PC-3 (cell line): ENCODE data around the gene PXN. TPM values are rescaled to one million over a fixed set of nuclear protein-coding genes. Genes with fewer than 3 reads are reported as not detected.

ENCODE experiments used
- ATAC-seq: fragments of 200-7000 bp; cut with Tn5 transposase; 2 replicates; pipeline ENCODE4 v1.9.1; 2020; ENCODE audit warnings: mild to moderate bottlenecking, moderate library complexity
- BruUV-seq: library from RNA; stranded (reverse); fragments of 400-500 nt; replicated peaks from 2 replicates; lab custom pipeline; 2021; lab: Mats Ljungman, UMichigan
- CTCF ChIA-PET: fragments of 300-600 bp; sonication (Branson Sonifier 250); formaldehyde crosslinking; loops from one replicate; lab custom pipeline; 2022; ENCODE audit warnings: antibody characterized with exemption; lab: Charles Lee
- POLR2A ChIA-PET: fragments of 300-600 bp; sonication (Branson Sonifier 250); formaldehyde crosslinking; loops from one replicate; lab custom pipeline; 2022; ENCODE audit warnings: antibody characterized with exemption; ENCODE audit not compliant: unreplicated experiment; lab: Charles Lee
- DNase-seq: peaks from one replicate; pipeline ENCODE4 v3.0.0-alpha.2; 2015
- H2AFZ ChIP-seq: fragments of 300-600 bp; sonication (generic); 2 replicates; pipeline ENCODE4 v1.6.0; 2016; ENCODE audit warnings: antibody characterized with exemption, low read length
- H3F3A ChIP-seq: fragments of 300-600 bp; sonication (generic); one replicate; pipeline ENCODE4 v1.6.0; 2017; ENCODE audit warnings: antibody characterized with exemption, low read length, control low read depth, mild to moderate bottlenecking; ENCODE audit not compliant: unreplicated experiment
- H3K27ac ChIP-seq: fragments of 300-600 bp; sonication (generic); 2 replicates; pipeline ENCODE4 v1.5.1; 2016; ENCODE audit warnings: mild to moderate bottlenecking, low read length
- H3K27me3 ChIP-seq: fragments of 300-600 bp; sonication (generic); 2 replicates; pipeline ENCODE4 v1.6.1; 2016; ENCODE audit warnings: low read length, mixed read lengths
- H3K36me3 ChIP-seq: fragments of 300-600 bp; sonication (generic); 2 replicates; pipeline ENCODE4 v1.6.1; 2016; ENCODE audit warnings: low read depth, mixed run types, low read length, mixed read lengths
- H3K4me1 ChIP-seq: fragments of 300-600 bp; sonication (generic); 2 replicates; pipeline ENCODE4 v1.5.1; 2016; ENCODE audit warnings: low read length; ENCODE audit not compliant: insufficient read depth
- H3K4me2 ChIP-seq: fragments of 300-600 bp; sonication (generic); 2 replicates; pipeline ENCODE4 v1.6.0; 2016; ENCODE audit warnings: low read length
- H3K4me3 ChIP-seq: fragments of 300-600 bp; sonication (generic); 2 replicates; pipeline ENCODE4 v1.5.1; 2016; ENCODE audit warnings: mild to moderate bottlenecking, low read length, mixed read lengths
- H3K79me2 ChIP-seq: fragments of 300-600 bp; sonication (generic); 2 replicates; pipeline ENCODE4 v1.6.1; 2017; ENCODE audit warnings: low read length, mixed read lengths
- H3K9ac ChIP-seq: fragments of 300-600 bp; sonication (generic); 2 replicates; pipeline ENCODE4 v1.6.0; 2016; ENCODE audit warnings: mild to moderate bottlenecking, low read length
- H3K9me2 ChIP-seq: fragments of 300-600 bp; sonication (generic); replicated peaks from 2 replicates; pipeline ENCODE4 v1.6.1; 2016; ENCODE audit warnings: mixed run types, low read length, mixed read lengths
- H3K9me3 ChIP-seq: fragments of 300-600 bp; sonication (generic); 2 replicates; pipeline ENCODE4 v1.6.1; 2016; ENCODE audit warnings: low read length, mixed read lengths
- H4K20me1 ChIP-seq: fragments of 300-600 bp; sonication (generic); 2 replicates; pipeline ENCODE4 v1.6.1; 2016; ENCODE audit warnings: low read length, mixed read lengths
- CTCF ChIP-seq: fragments of 300-600 bp; sonication (generic); conservative IDR thresholded peaks from 2 replicates; pipeline ENCODE4 v1.5.1; 2017; ENCODE audit warnings: antibody characterized with exemption, low read depth, mild to moderate bottlenecking, low read length
- EZH2 ChIP-seq: fragments of 300-600 bp; sonication (generic); IDR thresholded peaks from one replicate; pipeline ENCODE4 v1.6.1; 2017; ENCODE audit warnings: antibody characterized with exemption, mild to moderate bottlenecking, low read length; ENCODE audit not compliant: unreplicated experiment
- EZH2phosphoT487 ChIP-seq: fragments of 300-600 bp; sonication (generic); IDR thresholded peaks from 2 replicates; pipeline ENCODE4 v1.6.1; 2018; ENCODE audit warnings: mild to moderate bottlenecking, antibody characterized with exemption, low read length, borderline replicate concordance
- intact Hi-C: fragments of 100-400 bp; cut with micrococcal nuclease; formaldehyde crosslinking; loops from 2 replicates; pipeline ENCODE4 v1.9.0; 2023
- total RNA-seq: library from RNA; depleted of rRNA; stranded (reverse); fragments of >200 nt; gene quantifications from 2 replicates; pipeline ENCODE4 v1.2.3, GENCODE V29; 2014

Gene PXN
- total RNA-seq, 1 experiment from 2014 or later = 313 TPM

- H3F3A ChIP-seq = peaks cover 3% of the 10 kb centered on the region
- BruUV-seq = TSS peak; percentile 89
- ATAC-seq = peak; percentile 99
- peak within 1 kb of the TSS; percentile 98 for H2AFZ ChIP-seq
- TF ChIP-seq EZH2phosphoT487 (no peak), CTCF (peak; percentile 94)
- H3K27ac ChIP-seq = no peak within 1 kb of the TSS
- peak within 1 kb of the TSS; percentile 80 for H3K4me3 ChIP-seq
- peak; percentile 97 for DNase-seq
- peak within 1 kb of the TSS; percentile 99 for H3K4me2 ChIP-seq
- no peaks in the 10 kb centered on the region for H3K9me3 ChIP-seq
- H3K36me3 ChIP-seq = no peaks in the 10 kb centered on the region
- no peaks in the 10 kb centered on the region for H4K20me1 ChIP-seq
- intact Hi-C loops = loop anchor here (1.0 kb wide), 1 partner anchor 15 kb away; no protein-coding TSS in a partner anchor
- no peaks in the 10 kb centered on the region for H3K9me2 ChIP-seq
- ChIA-PET POLR2A (interaction anchor here (0.6 to 2.0 kb wide), 3 partner anchors 10 to 186 kb away, joined by 4 to 45 read pairs (median 7); partner anchors contain the start of genes RAB35, RNU4-1 and RNU4-2), CTCF (interaction anchor here (0.5 to 1.6 kb wide), 8 partner anchors 9 to 154 kb away, joined by 3 to 18 read pairs (median 4); partner anchors contain the start of genes RNU4-1, RNU4-2 and RPLP0)
- peak within 1 kb of the TSS; percentile 64 for H3K9ac ChIP-seq
- no peaks in the 10 kb centered on the region for H3K79me2 ChIP-seq
- H3K4me1 ChIP-seq = no peaks in the 10 kb centered on the region
- no peaks in the 10 kb centered on the region for H3K27me3 ChIP-seq
Observed at GRCh38 chr12:120301962-120302815, 36.7 kb upstream of the PXN start, which contains the start of gene SIRT4. TSS of gene SIRT4 (plus strand) at chr12:120302321. CDS start at chr12:120303562, 1,241 bp downstream.

- BruUV-seq = TSS peak; percentile 42
- POLR2A ChIA-PET = interaction anchor here (0.6 to 2.9 kb wide), 12 partner anchors 9 to 196 kb away, joined by 3 to 72 read pairs (median 9); partner anchors contain the start of genes RPLP0 and SIRT4
- H3K9ac ChIP-seq = peak within 1 kb of the TSS; percentile 81
- H3K9me3 ChIP-seq = no peaks in the 10 kb centered on the region
- H3K4me2 ChIP-seq = peak within 1 kb of the TSS; percentile 75
- H3K27ac ChIP-seq = peak within 1 kb of the TSS; percentile 91
- H2AFZ ChIP-seq = peak within 1 kb of the TSS; percentile 78
- DNase-seq (peak; percentile 99), ATAC-seq (peak; percentile 50)
- no peaks in the 10 kb centered on the region for H3K36me3 ChIP-seq
- no peaks in the 10 kb centered on the region for H3K27me3 ChIP-seq
- no peaks in the 10 kb centered on the region for H3K79me2 ChIP-seq
- CTCF ChIA-PET = interaction anchor here (0.9 to 1.7 kb wide), 2 partner anchors 9 to 92 kb away, joined by 7 to 18 read pairs; partner anchors contain the start of genes RPLP0 and SIRT4
- H3K9me2 ChIP-seq = no peaks in the 10 kb centered on the region
- H4K20me1 ChIP-seq = no peaks in the 10 kb centered on the region
- TF ChIP-seq EZH2phosphoT487 = no peak
- no peak for TF ChIP-seq CTCF
- TF ChIP-seq EZH2 = no peak
- intact Hi-C loops = loop anchor here (1.0 to 5.0 kb wide), 2 partner anchors 24 to 394 kb away; partner anchors contain the start of gene MLEC
- H3F3A ChIP-seq = peaks cover 23% of the 10 kb centered on the region
- peak within 1 kb of the TSS; percentile 66 for H3K4me3 ChIP-seq
- peaks cover 14% of the 10 kb centered on the region for H3K4me1 ChIP-seq
Observed at GRCh38 chr12:120292661-120293531, 27.4 kb upstream of the PXN start, which contains the start of gene RNU4-1. TSS of gene RNU4-1 (minus strand) at chr12:120293237.
